H1 (cell line): ENCODE data around the gene IL37. TPM values are rescaled to one million over a fixed set of nuclear protein-coding genes. Genes with fewer than 3 reads are reported as not detected.

Experiments
- CTCF ChIA-PET: fragments of 300-600 bp; sonication (Branson Sonifier 250); formaldehyde crosslinking; loops from one replicate; lab custom pipeline; 2021; ENCODE audit not compliant: partially characterized antibody; lab: Charles Lee
- POLR2A ChIA-PET: fragments of 300-600 bp; sonication (Branson Sonifier 250); formaldehyde crosslinking; loops from one replicate; lab custom pipeline; 2021; ENCODE audit warnings: inconsistent platforms; ENCODE audit not compliant: partially characterized antibody; lab: Charles Lee
- DNase-seq, 2 experiments: peaks; one replicate each; pipeline versions ENCODE4 v3.0.0 to v3.0.0-alpha.2; 2010 to 2022; ENCODE audit warnings: low spot score in 2 of 2, low read depth in 1 of 2, mixed read lengths in 1 of 2
- FAIRE-seq: peaks from 2 replicates; lab custom pipeline; 2011; peaks lifted over from hg19 to GRCh38; lab: Jason Lieb, UNC
- H2AFZ ChIP-seq: 2 replicates; pipeline ENCODE4 v1.8.1; 2012; ENCODE audit warnings: low read length, inconsistent platforms
- H2AK5ac ChIP-seq: 2 replicates; pipeline ENCODE4 v1.6.1; 2013; ENCODE audit warnings: low read depth, low read length
- H2BK120ac ChIP-seq: replicated peaks from 2 replicates; pipeline ENCODE3; 2013; ENCODE audit warnings: low read depth, low read length, inconsistent platforms
- H2BK12ac ChIP-seq: 2 replicates; pipeline ENCODE4 v1.6.1; 2013; ENCODE audit warnings: low read depth, low read length
- H2BK15ac ChIP-seq: 2 replicates; pipeline ENCODE4 v1.6.1; 2013; ENCODE audit warnings: low read length
- H2BK20ac ChIP-seq: 2 replicates; pipeline ENCODE4 v1.6.1; 2013; ENCODE audit warnings: low read length
- H2BK5ac ChIP-seq: 2 replicates; pipeline ENCODE4 v1.6.1; 2013; ENCODE audit warnings: low read depth, low read length
- H3K14ac ChIP-seq: 2 replicates; pipeline ENCODE4 v1.6.1; 2013; ENCODE audit warnings: inconsistent platforms; ENCODE audit not compliant: insufficient read length
- H3K18ac ChIP-seq: 2 replicates; pipeline ENCODE4 v1.6.1; 2013; ENCODE audit warnings: low read length; ENCODE audit errors: extremely low read depth
- H3K23ac ChIP-seq: 2 replicates; pipeline ENCODE4 v1.6.1; 2013; ENCODE audit warnings: inconsistent platforms; ENCODE audit not compliant: insufficient read length
- H3K23me2 ChIP-seq: 2 replicates; pipeline ENCODE4 v1.6.1; 2013; ENCODE audit warnings: low read depth, low read length
- H3K27ac ChIP-seq: 2 replicates; pipeline ENCODE4 v1.6.1; 2011; ENCODE audit warnings: low read depth, low read length, inconsistent platforms
- H3K27me3 ChIP-seq, 4 experiments: replicated peaks in 1 of 4; 1 replicate in 1 of 4; 2 replicates in 3 of 4; pipeline versions ENCODE4 v1.6.1 to v1.8.1; 2011 to 2013; ENCODE audit warnings: low read length in 3 of 4, mild to moderate bottlenecking in 3 of 4, inconsistent platforms in 2 of 4, mixed read lengths in 2 of 4, moderate library complexity in 1 of 4; ENCODE audit not compliant: control insufficient read depth in 3 of 4, insufficient read depth in 3 of 4; ENCODE audit errors: extremely low read depth in 1 of 4
- H3K36me3 ChIP-seq, 4 experiments: 2 replicates each; pipeline versions ENCODE4 v1.6.1 to v1.8.1; 2011 to 2013; ENCODE audit warnings: mild to moderate bottlenecking in 4 of 4, low read length in 3 of 4, moderate library complexity in 2 of 4, control low read depth in 1 of 4, inconsistent platforms in 1 of 4; ENCODE audit not compliant: insufficient read depth in 4 of 4, control insufficient read depth in 2 of 4
- H3K4ac ChIP-seq: replicated peaks from 2 replicates; pipeline ENCODE3; 2013; ENCODE audit warnings: low read length, low read depth, mixed read lengths, inconsistent platforms; ENCODE audit not compliant: insufficient read length
- H3K4me1 ChIP-seq, 4 experiments: replicated peaks in 1 of 4; 1 replicate in 1 of 4; 2 replicates in 3 of 4; pipeline versions ENCODE4 v1.6.1 to v1.8.1; 2011 to 2013; ENCODE audit warnings: low read length in 3 of 4, inconsistent platforms in 2 of 4, mixed read lengths in 1 of 4; ENCODE audit not compliant: insufficient read depth in 4 of 4, control insufficient read depth in 3 of 4
- H3K4me2 ChIP-seq, 2 experiments: 2 replicates each; pipeline versions ENCODE4 v1.6.1 to v1.8.1; 2011 to 2013; ENCODE audit warnings: low read depth in 2 of 2, low read length in 2 of 2, control low read depth in 1 of 2, inconsistent platforms in 1 of 2, mild to moderate bottlenecking in 1 of 2; ENCODE audit not compliant: insufficient read depth in 1 of 2
- H3K4me3 ChIP-seq, 4 experiments: fragments of 200-600, 300-600 bp in 1 of 4; sonication (generic), shearing (Covaris generic), sonication (Bioruptor Twin) in 1 of 4; 2 replicates each; pipeline versions ENCODE4 v1.5.1 to v1.8.1; 2011 to 2016; ENCODE audit warnings: low read length in 4 of 4, low read depth in 3 of 4, control low read depth in 2 of 4, inconsistent platforms in 2 of 4, mild to moderate bottlenecking in 2 of 4, mixed read lengths in 1 of 4, moderate library complexity in 1 of 4; ENCODE audit not compliant: insufficient read depth in 2 of 4; ENCODE audit errors: extremely low read depth in 1 of 4
- H3K56ac ChIP-seq: replicated peaks from 2 replicates; pipeline ENCODE3; 2013; ENCODE audit warnings: low read depth, mild to moderate bottlenecking, mixed read lengths, low read length, inconsistent platforms; ENCODE audit not compliant: insufficient read length
- H3K79me1 ChIP-seq: 2 replicates; pipeline ENCODE4 v1.6.1; 2013; ENCODE audit warnings: low read depth, low read length, control low read depth
- H3K79me2 ChIP-seq, 2 experiments: 2 replicates each; pipeline versions ENCODE4 v1.6.1 to v1.8.1; 2012 to 2013; ENCODE audit warnings: low read length in 2 of 2, mild to moderate bottlenecking in 2 of 2, inconsistent platforms in 1 of 2; ENCODE audit not compliant: insufficient read depth in 2 of 2, control insufficient read depth in 1 of 2
- H3K9ac ChIP-seq, 4 experiments: replicated peaks in 1 of 4; 1 replicate in 1 of 4; 2 replicates in 3 of 4; pipeline versions ENCODE4 v1.6.1 to v1.8.1; 2011 to 2013; ENCODE audit warnings: low read depth in 3 of 4, low read length in 3 of 4, control low read depth in 2 of 4, mild to moderate bottlenecking in 2 of 4, moderate library complexity in 2 of 4, inconsistent platforms in 1 of 4; ENCODE audit errors: extremely low read depth in 1 of 4
- H3K9me3 ChIP-seq, 2 experiments: 2 replicates each; pipeline versions ENCODE4 v1.6.1 to v1.8.1; 2012 to 2013; ENCODE audit warnings: mild to moderate bottlenecking in 2 of 2, moderate library complexity in 2 of 2, control low read depth in 1 of 2, inconsistent platforms in 1 of 2, low read depth in 1 of 2, low read length in 1 of 2, mixed read lengths in 1 of 2; ENCODE audit not compliant: insufficient read depth in 2 of 2
- H4K20me1 ChIP-seq, 2 experiments: replicated peaks in 1 of 2; 2 replicates each; pipeline versions ENCODE3 to v1.8.1; 2011 to 2013; ENCODE audit warnings: inconsistent platforms in 2 of 2, low read length in 2 of 2, mild to moderate bottlenecking in 1 of 2; ENCODE audit not compliant: insufficient read depth in 2 of 2, control insufficient read depth in 1 of 2
- H4K5ac ChIP-seq: 2 replicates; pipeline ENCODE4 v1.6.1; 2013; ENCODE audit warnings: low read length, low read depth, mixed read lengths, inconsistent platforms; ENCODE audit not compliant: insufficient read length
- H4K8ac ChIP-seq: 2 replicates; pipeline ENCODE4 v1.8.0; 2013; ENCODE audit warnings: mild to moderate bottlenecking, moderate library complexity, low read length, inconsistent platforms; ENCODE audit not compliant: insufficient read depth; ENCODE audit errors: extremely low read depth
- H4K91ac ChIP-seq: replicated peaks from 2 replicates; pipeline ENCODE3; 2013; ENCODE audit warnings: low read length, mixed read lengths, inconsistent platforms; ENCODE audit not compliant: insufficient read length
- ATF3 ChIP-seq: IDR thresholded peaks from 2 replicates; pipeline ENCODE4 v1.6.1; 2011; ENCODE audit warnings: low read depth, mild to moderate bottlenecking, low read length; ENCODE audit not compliant: insufficient read depth
- BRCA1 ChIP-seq: IDR thresholded peaks from 2 replicates; pipeline ENCODE4 v1.6.1; 2012; ENCODE audit warnings: low read depth, low read length, improper control_type of control experiment
- CREB1 ChIP-seq: IDR thresholded peaks from 2 replicates; pipeline ENCODE4 v1.6.1; 2012; ENCODE audit warnings: inconsistent platforms
- JUND ChIP-seq: IDR thresholded peaks from 2 replicates; pipeline ENCODE4 v1.6.1; 2011; ENCODE audit warnings: mild to moderate bottlenecking, improper control_type of control experiment, low read length
- MAFK ChIP-seq: IDR thresholded peaks from 2 replicates; pipeline ENCODE4 v1.6.1; 2012; ENCODE audit warnings: low read depth, mild to moderate bottlenecking, improper control_type of control experiment, low read length
- PHF8 ChIP-seq: fragments of 200-600 bp; sonication (generic); conservative IDR thresholded peaks from 2 replicates; pipeline ENCODE4 v1.7.1; 2012; ENCODE audit warnings: low read depth, mild to moderate bottlenecking, inconsistent platforms, low read length, moderate library complexity
- RXRA ChIP-seq: IDR thresholded peaks from 2 replicates; pipeline ENCODE4 v1.6.1; 2011; ENCODE audit warnings: low read depth, mild to moderate bottlenecking, low read length, moderate library complexity; ENCODE audit not compliant: insufficient read depth
- SIX5 ChIP-seq: IDR thresholded peaks from 2 replicates; pipeline ENCODE4 v1.6.1; 2011; ENCODE audit warnings: mild to moderate bottlenecking, low read depth, low read length
- SP2 ChIP-seq: IDR thresholded peaks from 2 replicates; pipeline ENCODE4 v1.6.1; 2012; ENCODE audit warnings: mild to moderate bottlenecking, low read length, inconsistent platforms
- SUZ12 ChIP-seq: fragments of 200-600 bp; sonication (generic); IDR thresholded peaks from 2 replicates; pipeline ENCODE4 v1.6.1; 2012; ENCODE audit warnings: mild to moderate bottlenecking, inconsistent platforms, low read length, moderate library complexity, mixed read lengths
- TAF7 ChIP-seq: optimal IDR thresholded peaks from 2 replicates; pipeline ENCODE3; 2011; ENCODE audit warnings: low read depth, mild to moderate bottlenecking, inconsistent platforms, low read length, moderate library complexity, borderline replicate concordance
- WGBS, 2 experiments: shearing (Covaris generic) in 1 of 2; methylation state at CpG; one replicate each; pipeline versions ENCODE4 v1.1.6 to v1.1.7; 2013 to 2015; ENCODE audit warnings: low lambda C conversion rate in 2 of 2, mixed read lengths in 2 of 2, inconsistent platforms in 1 of 2, low coverage in 1 of 2, missing lambda C conversion rate in 1 of 2; ENCODE audit not compliant: insufficient replicate concordance in 2 of 2, insufficient coverage in 1 of 2, insufficient read length in 1 of 2; ENCODE audit errors: extremely low coverage in 1 of 2, missing lambda C conversion rate in 1 of 2; 5-methylcytosine and 5-hydroxymethylcytosine counted together
- polyA plus RNA-seq, 7 experiments: library from polyadenylated mRNA; depleted of rRNA in 3 of 7; stranded (reverse) in 5 of 7; unstranded in 2 of 7; fragments of >200 nt in 5 of 7; fragments of 200-250 nt in 2 of 7; gene quantifications; 1 replicate in 5 of 7; 2 replicates in 1 of 7; 4 replicates in 1 of 7; pipeline versions ENCODE4 v1.2.1 to v1.2.3, GENCODE V29; 2011 to 2013; ENCODE audit warnings: missing spikeins in 2 of 7, mixed read lengths in 2 of 7
- total RNA-seq: library from RNA; stranded (reverse); fragmentation: NEBNext Ultra II Directional; extraction: Animal tissue kit (Norgen Biotek cat#: 25700); gene quantifications from 2 replicates; pipeline ENCODE4 v1.2.1, GENCODE V29; 2021
- TF ChIP-seq, protein P1 (sequence below): IDR thresholded peaks from 2 replicates; pipeline ENCODE4 v1.6.1; 2011; ENCODE audit warnings: low read length, improper control_type of control experiment
- TF ChIP-seq, protein P2 (sequence below): IDR thresholded peaks from 2 replicates; pipeline ENCODE4 v1.6.1; 2012; ENCODE audit warnings: inconsistent platforms

IL37 gene
- total and polyA plus RNA-seq, 2 of the 8 experiments (the other 6 are each of a cell fraction or from before 2014, with no cell fraction given) = 0.18 TPM; not detected in 1

DNA sequence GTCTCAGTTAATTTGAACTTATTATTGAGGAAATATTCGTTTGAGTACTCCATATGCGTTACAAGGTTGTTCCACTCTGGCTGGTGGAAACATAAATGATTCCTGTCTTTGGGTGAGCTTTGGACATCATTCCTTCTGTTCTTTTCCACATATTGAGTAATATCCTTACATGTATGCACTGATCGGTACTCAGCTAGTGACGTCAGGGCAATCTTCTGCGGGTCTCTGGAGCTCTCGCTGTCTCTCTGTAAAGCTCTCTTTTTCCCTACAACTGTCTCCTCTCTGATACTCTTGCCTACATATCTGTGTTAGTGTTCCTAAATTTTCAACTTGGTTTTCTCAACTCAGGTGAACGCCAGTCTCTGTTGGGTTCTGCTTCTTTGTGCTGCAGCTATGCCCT, 43.4 kb downstream of the IL37 start:
- H3K56ac ChIP-seq = no peak overlapping the region
- H3K9ac ChIP-seq = no peak overlapping the region
- H4K5ac ChIP-seq = no peak overlapping the region
- no peaks in the 10 kb centered on the region for H3K79me2 ChIP-seq
- H2BK15ac ChIP-seq = no peak overlapping the region
- no peak overlapping the region for H2BK12ac ChIP-seq
- no peak overlapping the region for H2BK5ac ChIP-seq
- no peak overlapping the region for H3K4me2 ChIP-seq
- H3K79me1 ChIP-seq = no peaks in the 10 kb centered on the region
- H2AFZ ChIP-seq = 0 out of 2 replicates have a peak overlapping the region, but pooled peaks have one; percentile 3
- 94% methylated on average over 7 of the region's 7 CpGs; no CpG with 5 or more reads in 1 of the 2 experiments for WGBS, 2 experiments
- H2BK120ac ChIP-seq = no peak overlapping the region
- CTCF ChIA-PET = interaction anchor here (0.9 to 5.4 kb wide), 5 partner anchors 8 to 73 kb away, joined by 3 to 45 read pairs (median 3); no protein-coding TSS in a partner anchor
- H2AK5ac ChIP-seq = no peak overlapping the region
- no peaks in the 10 kb centered on the region for H3K4me1 ChIP-seq
- no peak overlapping the region for H3K14ac ChIP-seq
- H3K18ac ChIP-seq = no peak overlapping the region
- DNase-seq (no peak), FAIRE-seq (no peak)
- no peaks in the 10 kb centered on the region for H3K27me3 ChIP-seq
- no peaks in the 10 kb centered on the region for H3K23me2 ChIP-seq
- no peaks in the 10 kb centered on the region for H3K9me3 ChIP-seq
- no peak overlapping the region for H3K27ac ChIP-seq
- no peak overlapping the region for H3K4me3 ChIP-seq
- no peak overlapping the region for H3K4ac ChIP-seq
- no peak overlapping the region for H4K91ac ChIP-seq
- POLR2A ChIA-PET = no interaction called here
- no peak overlapping the region for H3K23ac ChIP-seq
- H4K8ac ChIP-seq = no peak overlapping the region
- no peaks in the 10 kb centered on the region for H4K20me1 ChIP-seq
- no peaks in the 10 kb centered on the region for H3K36me3 ChIP-seq
- H2BK20ac ChIP-seq = no peak overlapping the region
- TF ChIP-seq CREB1 = no peak
- TF ChIP-seq MAFK = no peak
- TF ChIP-seq, protein P1, sequence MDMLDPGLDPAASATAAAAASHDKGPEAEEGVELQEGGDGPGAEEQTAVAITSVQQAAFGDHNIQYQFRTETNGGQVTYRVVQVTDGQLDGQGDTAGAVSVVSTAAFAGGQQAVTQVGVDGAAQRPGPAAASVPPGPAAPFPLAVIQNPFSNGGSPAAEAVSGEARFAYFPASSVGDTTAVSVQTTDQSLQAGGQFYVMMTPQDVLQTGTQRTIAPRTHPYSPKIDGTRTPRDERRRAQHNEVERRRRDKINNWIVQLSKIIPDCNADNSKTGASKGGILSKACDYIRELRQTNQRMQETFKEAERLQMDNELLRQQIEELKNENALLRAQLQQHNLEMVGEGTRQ = no peak
- TF ChIP-seq SUZ12 = no peak
- TF ChIP-seq PHF8 = no peak
- TF ChIP-seq JUND = no peak
- TF ChIP-seq SIX5 = no peak
- no peak for TF ChIP-seq BRCA1
- no peak for TF ChIP-seq TAF7
- TF ChIP-seq RXRA = no peak
- TF ChIP-seq SP2 = no peak
- TF ChIP-seq, protein P2, sequence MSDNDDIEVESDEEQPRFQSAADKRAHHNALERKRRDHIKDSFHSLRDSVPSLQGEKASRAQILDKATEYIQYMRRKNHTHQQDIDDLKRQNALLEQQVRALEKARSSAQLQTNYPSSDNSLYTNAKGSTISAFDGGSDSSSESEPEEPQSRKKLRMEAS = no peak
- TF ChIP-seq ATF3 = no peak
